ENCODE measurements around the gene HRH1. TPM values are rescaled to one million over a fixed set of nuclear protein-coding genes. Genes with fewer than 3 reads are reported as not detected.

Gene HRH1
- polyA plus RNA-seq, 3 donors, result 0.08 to 0.24 TPM; not detected in 1

DNA sequence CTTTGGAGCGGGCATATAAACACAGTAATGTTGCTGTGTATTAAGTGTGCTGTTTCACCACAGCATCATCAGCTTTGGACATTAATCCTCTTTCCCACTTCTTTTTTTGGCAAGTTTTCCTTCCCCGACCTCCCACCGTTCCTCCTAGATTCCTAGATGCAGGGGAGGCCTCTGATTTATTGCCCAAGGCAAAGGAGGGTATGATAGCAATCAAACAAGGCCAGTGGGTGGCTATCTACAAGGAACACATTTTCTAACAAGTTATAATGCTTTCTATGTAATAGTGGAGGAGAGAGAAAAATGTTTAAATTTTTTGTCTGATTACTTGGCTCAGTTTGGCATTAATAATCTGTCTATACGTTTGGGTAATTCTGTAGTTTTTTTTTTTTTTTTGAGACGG lies 156.0 kb downstream of the HRH1 start:
- TF ChIP-seq, protein P1, sequence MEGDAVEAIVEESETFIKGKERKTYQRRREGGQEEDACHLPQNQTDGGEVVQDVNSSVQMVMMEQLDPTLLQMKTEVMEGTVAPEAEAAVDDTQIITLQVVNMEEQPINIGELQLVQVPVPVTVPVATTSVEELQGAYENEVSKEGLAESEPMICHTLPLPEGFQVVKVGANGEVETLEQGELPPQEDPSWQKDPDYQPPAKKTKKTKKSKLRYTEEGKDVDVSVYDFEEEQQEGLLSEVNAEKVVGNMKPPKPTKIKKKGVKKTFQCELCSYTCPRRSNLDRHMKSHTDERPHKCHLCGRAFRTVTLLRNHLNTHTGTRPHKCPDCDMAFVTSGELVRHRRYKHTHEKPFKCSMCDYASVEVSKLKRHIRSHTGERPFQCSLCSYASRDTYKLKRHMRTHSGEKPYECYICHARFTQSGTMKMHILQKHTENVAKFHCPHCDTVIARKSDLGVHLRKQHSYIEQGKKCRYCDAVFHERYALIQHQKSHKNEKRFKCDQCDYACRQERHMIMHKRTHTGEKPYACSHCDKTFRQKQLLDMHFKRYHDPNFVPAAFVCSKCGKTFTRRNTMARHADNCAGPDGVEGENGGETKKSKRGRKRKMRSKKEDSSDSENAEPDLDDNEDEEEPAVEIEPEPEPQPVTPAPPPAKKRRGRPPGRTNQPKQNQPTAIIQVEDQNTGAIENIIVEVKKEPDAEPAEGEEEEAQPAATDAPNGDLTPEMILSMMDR (IDR thresholded peaks at IDR 0.05), result no peak
- Mint-ChIP-seq H3K9me3 (no peaks in the 10 kb centered on the region), H3K27ac (peak overlapping the region in 1 of 7 donors; percentile 49), H3K36me3 (peaks cover 89 to 99% of the 10 kb centered on the region in 2 donors), H3K4me3 (no peak overlapping the region), H3K27me3 (ENCODE audit: low read depth in 3 of 3) (peaks cover 0 to 1% (median 0%) of the 10 kb centered on the region in 3 donors), H3K4me1 (peaks cover 4% of the 10 kb centered on the region)
- Histone ChIP-seq H3K4me3 (replicated peaks in 1 of 3; ENCODE audit: low read depth in 2 of 3, low read length in 3 of 3) (no peak overlapping the region), H3K79me2 (ENCODE audit: insufficient read depth, low read length) (peaks cover under 1% of the 10 kb centered on the region), H3K9me3 (replicated peaks in 1 of 2; ENCODE audit: control insufficient read depth in 1 of 2, insufficient read depth in 1 of 2, low read length in 2 of 2) (no peaks in the 10 kb centered on the region), H3K36me3 (replicated peaks in 1 of 2; ENCODE audit: control insufficient read depth in 1 of 2, insufficient read depth in 2 of 2, low read length in 2 of 2) (peaks cover 96 to 100% of the 10 kb centered on the region in 2 donors), H3K4me1 (ENCODE audit: control insufficient read depth in 1 of 2, insufficient read depth in 2 of 2, low read length in 2 of 2) (peaks cover 0 to 2% of the 10 kb centered on the region in 2 donors), H4K20me1 (ENCODE audit: insufficient read depth, low read length) (peaks cover 90% of the 10 kb centered on the region), H3K9ac (ENCODE audit: insufficient read depth, low read length, poor library complexity, severe bottlenecking) (no peak overlapping the region), H3K4me2 (replicated peaks; ENCODE audit: extremely low read depth, low read length, poor library complexity, severe bottlenecking) (no peak overlapping the region), H3K27me3 (ENCODE audit: control insufficient read depth in 2 of 2, insufficient read depth in 2 of 2, low read length in 2 of 2) (no peaks in the 10 kb centered on the region), H2AFZ (ENCODE audit: insufficient read depth, low read depth, low read length, poor library complexity, severe bottlenecking) (no peak overlapping the region), H3K27ac (ENCODE audit: low read depth in 1 of 2, low read length in 2 of 2) (no peak overlapping the region)
- no peak for DNase-seq
- 89% methylated on average over 1 of the region's 5 CpGs for WGBS (ENCODE audit: insufficient coverage)
- intact Hi-C loops (cut with micrococcal nuclease), result no loop called here

DNA sequence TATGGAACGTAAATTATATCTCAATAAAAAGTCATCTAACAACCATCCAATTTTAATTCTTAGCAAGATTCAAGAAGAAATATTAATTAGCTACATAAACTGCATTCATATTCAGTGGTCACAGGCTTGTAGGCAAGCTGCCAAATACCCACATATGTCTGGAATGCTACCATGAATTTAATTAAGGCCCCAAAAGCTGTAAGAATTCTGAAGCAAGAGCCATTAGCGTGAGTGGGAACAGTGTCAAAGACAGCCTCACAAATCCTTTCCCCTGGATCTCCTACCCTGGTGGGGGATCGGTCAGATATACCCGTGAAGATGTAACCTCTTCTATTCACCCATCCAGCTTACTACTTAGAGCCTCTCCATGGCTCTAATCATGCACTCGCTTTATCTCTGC lies 157.9 kb downstream of the HRH1 start:
- H3K27ac ChIP-seq (ENCODE audit: low read depth in 1 of 2, low read length in 2 of 2), result no peak overlapping the region
- no peak overlapping the region for H3K9ac ChIP-seq (ENCODE audit: insufficient read depth, low read length, poor library complexity, severe bottlenecking)
- no peak for DNase-seq
- no peak overlapping the region for H2AFZ ChIP-seq (ENCODE audit: insufficient read depth, low read depth, low read length, poor library complexity, severe bottlenecking)
- Mint-ChIP-seq H3K4me3 (no peak overlapping the region), H3K4me1 (no peaks in the 10 kb centered on the region), H3K9me3 (no peaks in the 10 kb centered on the region), H3K27me3 (ENCODE audit: low read depth in 3 of 3) (peaks cover 0 to 3% (median 0%) of the 10 kb centered on the region in 3 donors), H3K27ac (peak overlapping the region in 3 of 7 donors; percentile 16 to 77 (median 25)), H3K36me3 (peaks cover 91 to 99% of the 10 kb centered on the region in 2 donors)
- no peaks in the 10 kb centered on the region for H3K9me3 ChIP-seq (replicated peaks in 1 of 2; ENCODE audit: control insufficient read depth in 1 of 2, insufficient read depth in 1 of 2, low read length in 2 of 2)
- H3K4me1 ChIP-seq (ENCODE audit: control insufficient read depth in 1 of 2, insufficient read depth in 2 of 2, low read length in 2 of 2), result no peaks in the 10 kb centered on the region
- peaks cover 96 to 100% of the 10 kb centered on the region in 2 donors for H3K36me3 ChIP-seq (replicated peaks in 1 of 2; ENCODE audit: control insufficient read depth in 1 of 2, insufficient read depth in 2 of 2, low read length in 2 of 2)
- no peaks in the 10 kb centered on the region for H3K79me2 ChIP-seq (ENCODE audit: insufficient read depth, low read length)
- no peaks in the 10 kb centered on the region for H3K27me3 ChIP-seq (ENCODE audit: control insufficient read depth in 2 of 2, insufficient read depth in 2 of 2, low read length in 2 of 2)
- intact Hi-C loops (cut with micrococcal nuclease), result no loop called here
- H3K4me3 ChIP-seq (replicated peaks in 1 of 3; ENCODE audit: low read depth in 2 of 3, low read length in 3 of 3), result no peak overlapping the region
- no peak overlapping the region for H3K4me2 ChIP-seq (replicated peaks; ENCODE audit: extremely low read depth, low read length, poor library complexity, severe bottlenecking)
- 100% methylated on average over 1 of the region's 5 CpGs for WGBS (ENCODE audit: insufficient coverage)
- TF ChIP-seq, protein P1 (IDR thresholded peaks at IDR 0.05), result no peak
- H4K20me1 ChIP-seq (ENCODE audit: insufficient read depth, low read length), result peaks cover 90% of the 10 kb centered on the region

Small RNAs within 50 kb of the gene (small RNA-seq; reads per million reads assigned to genes)
- gene AC083855.1 (ENCODE audit: insufficient read length, low read depth), result not detected

Other genes with a start within 250 kb of the HRH1 start
- not detected for gene SLC6A1, start 161.7 kb upstream of the HRH1 start, polyA plus RNA-seq
- gene ATG7, start 117.9 kb downstream of the HRH1 start, polyA plus RNA-seq, result 100 to 1,000 TPM in 1 of 3 donors, 10 to 100 TPM in 2; 57.4 to 101 (median 89.7) TPM

Measured in CD14-positive monocyte (primary cell).